HCT116 (cell line): ENCODE data around the gene TBKBP1.

Experiments used
- CEBPB ChIP-seq: IDR thresholded peaks from 2 replicates; pipeline ENCODE4 v1.6.1; 2012; ENCODE audit warnings: low read depth
- CTCF ChIP-seq, 3 experiments: fragments of 200-600 bp in 1 of 3; sonication (generic) in 1 of 3; IDR thresholded peaks in 2 of 3; conservative IDR thresholded peaks in 1 of 3; 2 replicates each; pipeline ENCODE4 v1.5.1; 2012 to 2017; ENCODE audit warnings: low read depth in 2 of 3, low read length in 2 of 3, antibody characterized with exemption in 1 of 3, borderline replicate concordance in 1 of 3, control low read depth in 1 of 3, mild to moderate bottlenecking in 1 of 3, mixed read lengths in 1 of 3, mixed run types in 1 of 3, moderate library complexity in 1 of 3; ENCODE audit not compliant: insufficient read depth in 1 of 3
- EZH2 ChIP-seq: fragments of 200-600 bp; sonication (generic); IDR thresholded peaks from 2 replicates; pipeline ENCODE4 v1.6.1; 2017; ENCODE audit warnings: antibody characterized with exemption, mixed run types
- JUND ChIP-seq: IDR thresholded peaks from 2 replicates; pipeline ENCODE4 v1.6.1; 2012
- POLR2A ChIP-seq: IDR thresholded peaks from 2 replicates; pipeline ENCODE4 v1.7.0; 2011; ENCODE audit warnings: borderline replicate concordance; ENCODE audit not compliant: insufficient read depth, insufficient read length; ENCODE audit errors: extremely low read depth
- RAD21 ChIP-seq: IDR thresholded peaks from 2 replicates; pipeline ENCODE4 v1.6.1; 2012; ENCODE audit warnings: low read depth, mild to moderate bottlenecking
- SRF ChIP-seq: IDR thresholded peaks from 2 replicates; pipeline ENCODE4 v1.6.1; 2012; ENCODE audit warnings: low read depth
- YY1 ChIP-seq: IDR thresholded peaks from 2 replicates; pipeline ENCODE4 v1.6.1; 2011; ENCODE audit warnings: low read length, low read depth, moderate library complexity, mild to moderate bottlenecking; ENCODE audit not compliant: insufficient replicate concordance; ENCODE audit errors: extremely low read depth
- TF ChIP-seq, protein P1 (sequence below): IDR thresholded peaks from 2 replicates; pipeline ENCODE4 v1.6.1; 2012
- TF ChIP-seq, protein P2 (sequence below): IDR thresholded peaks from 2 replicates; pipeline ENCODE4 v1.6.1; 2012; ENCODE audit warnings: low read depth

DNA sequence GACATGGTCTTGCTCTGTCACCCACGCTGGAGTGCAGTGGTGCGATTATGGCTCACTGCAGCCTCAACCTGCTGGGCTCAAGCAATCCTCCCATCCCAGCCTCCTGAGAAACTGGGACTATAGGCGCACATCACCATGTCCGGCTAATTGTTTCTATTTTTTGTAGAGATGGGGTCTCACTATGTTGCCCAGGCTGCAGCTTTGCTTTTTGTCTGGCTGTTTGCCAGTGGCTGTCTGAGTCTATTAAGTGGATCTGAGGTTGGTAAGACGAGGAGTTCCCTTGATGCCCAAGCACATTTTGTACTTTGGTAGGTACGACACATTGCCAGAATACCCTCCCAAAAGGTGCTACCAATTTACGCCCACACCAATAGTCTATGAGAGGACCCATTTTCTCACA, 44.2 kb downstream of the TBKBP1 start:
- TF ChIP-seq EZH2 = no peak
- TF ChIP-seq, protein P1, sequence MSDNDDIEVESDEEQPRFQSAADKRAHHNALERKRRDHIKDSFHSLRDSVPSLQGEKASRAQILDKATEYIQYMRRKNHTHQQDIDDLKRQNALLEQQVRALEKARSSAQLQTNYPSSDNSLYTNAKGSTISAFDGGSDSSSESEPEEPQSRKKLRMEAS = no peak
- TF ChIP-seq YY1 = no peak
- no peak for TF ChIP-seq CTCF (IDR thresholded peaks at IDR 0.05 in 2 of 3, conservative IDR thresholded peaks at IDR 0.05 in 1 of 3; ENCODE audit: borderline replicate concordance in 1 of 3, insufficient read depth in 1 of 3, low read depth in 2 of 3, low read length in 2 of 3)
- TF ChIP-seq SRF = no peak
- TF ChIP-seq CEBPB = no peak
- TF ChIP-seq POLR2A = no peak
- no peak for TF ChIP-seq JUND
- no peak for TF ChIP-seq RAD21
- TF ChIP-seq, protein P2, sequence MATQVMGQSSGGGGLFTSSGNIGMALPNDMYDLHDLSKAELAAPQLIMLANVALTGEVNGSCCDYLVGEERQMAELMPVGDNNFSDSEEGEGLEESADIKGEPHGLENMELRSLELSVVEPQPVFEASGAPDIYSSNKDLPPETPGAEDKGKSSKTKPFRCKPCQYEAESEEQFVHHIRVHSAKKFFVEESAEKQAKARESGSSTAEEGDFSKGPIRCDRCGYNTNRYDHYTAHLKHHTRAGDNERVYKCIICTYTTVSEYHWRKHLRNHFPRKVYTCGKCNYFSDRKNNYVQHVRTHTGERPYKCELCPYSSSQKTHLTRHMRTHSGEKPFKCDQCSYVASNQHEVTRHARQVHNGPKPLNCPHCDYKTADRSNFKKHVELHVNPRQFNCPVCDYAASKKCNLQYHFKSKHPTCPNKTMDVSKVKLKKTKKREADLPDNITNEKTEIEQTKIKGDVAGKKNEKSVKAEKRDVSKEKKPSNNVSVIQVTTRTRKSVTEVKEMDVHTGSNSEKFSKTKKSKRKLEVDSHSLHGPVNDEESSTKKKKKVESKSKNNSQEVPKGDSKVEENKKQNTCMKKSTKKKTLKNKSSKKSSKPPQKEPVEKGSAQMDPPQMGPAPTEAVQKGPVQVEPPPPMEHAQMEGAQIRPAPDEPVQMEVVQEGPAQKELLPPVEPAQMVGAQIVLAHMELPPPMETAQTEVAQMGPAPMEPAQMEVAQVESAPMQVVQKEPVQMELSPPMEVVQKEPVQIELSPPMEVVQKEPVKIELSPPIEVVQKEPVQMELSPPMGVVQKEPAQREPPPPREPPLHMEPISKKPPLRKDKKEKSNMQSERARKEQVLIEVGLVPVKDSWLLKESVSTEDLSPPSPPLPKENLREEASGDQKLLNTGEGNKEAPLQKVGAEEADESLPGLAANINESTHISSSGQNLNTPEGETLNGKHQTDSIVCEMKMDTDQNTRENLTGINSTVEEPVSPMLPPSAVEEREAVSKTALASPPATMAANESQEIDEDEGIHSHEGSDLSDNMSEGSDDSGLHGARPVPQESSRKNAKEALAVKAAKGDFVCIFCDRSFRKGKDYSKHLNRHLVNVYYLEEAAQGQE = no peak
